ENCODE data around the gene ANKRD36B.
"Not testable (repeated sequence)": the region's sequence is repeated elsewhere in the genome, so short reads cannot be mapped to it uniquely, and the experiment has no call there.

The ANKRD36B gene

DNA sequence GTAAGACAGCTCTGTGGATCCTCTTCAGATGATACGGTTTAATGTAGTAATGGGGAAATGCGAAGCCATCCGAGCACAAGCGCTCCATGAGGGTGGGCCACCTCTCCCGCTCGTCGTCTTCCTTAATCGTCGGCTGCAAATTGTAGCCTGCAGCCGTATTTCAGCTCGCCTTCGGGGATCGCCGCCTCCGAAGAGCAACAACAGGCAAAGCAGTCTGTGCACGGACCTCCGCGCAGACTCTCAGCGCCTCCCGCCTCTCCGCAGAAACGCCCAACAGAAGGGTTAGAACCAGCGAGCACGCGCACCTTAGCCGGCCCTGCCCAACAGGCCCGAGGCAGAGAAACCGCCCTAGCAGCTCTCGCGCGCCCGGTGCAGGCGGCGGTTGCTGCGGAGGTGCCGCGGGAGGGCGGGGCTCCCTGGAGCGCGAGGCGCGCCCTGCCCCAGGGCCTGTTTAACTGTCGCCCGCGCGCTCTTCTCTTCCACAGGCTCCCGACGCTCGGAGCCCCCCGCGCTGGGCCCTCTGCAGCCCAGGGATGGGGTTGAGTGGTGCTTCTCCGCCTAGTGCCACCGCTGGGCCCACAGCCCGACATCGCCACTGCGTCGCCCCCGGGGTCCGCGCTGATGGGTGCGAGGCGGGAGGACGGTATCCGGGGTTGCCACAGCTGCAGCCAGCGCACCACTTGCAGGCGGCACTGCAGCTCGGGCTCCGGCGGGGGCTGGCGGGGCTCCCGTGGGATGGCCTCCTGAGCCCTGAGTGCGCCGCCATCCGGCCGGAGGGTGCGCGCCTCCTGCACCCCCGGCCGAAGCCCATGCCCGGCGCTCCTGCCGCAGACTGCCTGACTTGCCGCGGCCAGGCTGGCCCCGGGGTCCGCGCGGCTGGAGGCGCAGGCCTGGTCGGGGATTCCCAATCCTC is at the start of gene ANKRD36B:
Gene ANKRD36B, minus strand, starts transcription at position 280 of the 913 bp plus-strand sequence. Its CDS starts 192 bp downstream, at position 88.
- DNase-seq (ENCODE audit: low read depth) = peak; percentile 59

DNA sequence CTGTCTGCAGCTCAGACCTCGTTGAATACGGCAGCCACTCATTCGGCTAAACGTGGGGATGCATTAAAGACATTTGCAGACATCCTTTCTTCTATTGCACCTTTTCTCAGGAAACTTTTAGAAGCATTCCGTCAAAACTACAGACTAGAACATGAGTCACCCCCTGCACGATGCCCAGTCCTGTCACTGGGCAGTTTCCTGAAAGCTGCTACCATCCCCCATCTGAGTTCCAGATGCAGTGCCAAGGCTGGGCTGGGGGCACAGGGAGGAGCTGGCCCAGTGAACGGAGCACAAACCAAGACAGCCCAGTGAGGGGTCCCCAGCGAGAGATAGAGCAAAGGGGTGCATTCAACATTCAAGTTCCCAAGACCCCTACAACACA is 36.4 kb upstream of the ANKRD36B start:
- DNase-seq (ENCODE audit: low read depth) = not testable (repeated sequence)

DNA sequence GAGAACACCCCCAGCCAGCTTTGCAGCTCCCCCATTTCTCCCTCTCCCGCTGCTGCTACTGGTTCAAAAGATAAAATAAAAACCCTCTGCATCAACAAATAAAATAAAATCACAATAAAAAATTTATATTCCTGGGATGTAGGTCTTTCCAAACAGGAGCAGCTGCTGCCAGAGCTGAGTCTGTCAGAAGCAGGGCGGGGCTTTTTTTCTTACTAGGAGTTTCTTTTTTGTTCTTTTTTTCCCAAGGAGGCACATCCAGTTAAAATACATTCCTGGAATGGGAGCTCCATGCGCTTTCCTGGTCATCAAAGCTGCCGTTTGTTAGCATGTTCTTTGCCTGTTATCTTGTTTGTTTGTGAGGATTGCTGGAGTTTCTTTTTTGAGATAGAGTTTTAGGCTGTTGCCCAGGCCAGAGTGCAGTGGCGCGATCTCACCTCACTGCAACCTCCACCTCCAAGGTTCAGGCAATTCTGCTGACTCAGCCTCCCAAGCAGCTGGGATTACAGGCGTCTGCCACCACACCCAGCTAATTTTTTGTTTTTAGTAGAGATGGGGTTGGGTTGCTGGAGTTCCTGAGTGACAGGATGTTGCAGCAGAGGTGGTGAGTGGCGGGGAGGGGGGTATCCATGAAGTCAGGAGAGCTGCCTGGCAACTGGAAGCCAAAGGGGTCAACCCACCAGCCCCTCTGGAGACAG is 35.8 kb upstream of the ANKRD36B start:
- DNase-seq (ENCODE audit: low read depth) = not testable (repeated sequence)

DNA sequence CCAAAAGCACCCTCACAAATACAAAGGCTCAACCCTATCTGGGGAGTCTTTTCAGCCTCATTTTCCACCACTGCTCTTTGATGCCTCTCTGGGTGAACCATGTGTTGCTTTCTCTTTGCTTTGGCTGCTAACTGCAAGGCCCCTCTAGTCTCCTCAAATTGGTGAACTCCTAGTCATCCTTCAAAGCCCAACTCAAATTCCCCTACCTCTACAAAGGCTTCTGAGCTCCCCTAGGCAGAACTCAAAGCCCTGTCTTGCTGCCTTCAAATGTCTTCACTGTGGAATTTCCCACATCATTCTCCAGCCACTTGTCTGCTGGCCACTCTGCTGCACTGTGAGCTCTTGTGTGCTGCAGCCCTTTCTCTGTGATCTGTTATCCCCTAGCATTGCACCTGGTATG is 33.3 kb upstream of the ANKRD36B start:
- DNase-seq (ENCODE audit: low read depth) = not testable (repeated sequence)

DNA sequence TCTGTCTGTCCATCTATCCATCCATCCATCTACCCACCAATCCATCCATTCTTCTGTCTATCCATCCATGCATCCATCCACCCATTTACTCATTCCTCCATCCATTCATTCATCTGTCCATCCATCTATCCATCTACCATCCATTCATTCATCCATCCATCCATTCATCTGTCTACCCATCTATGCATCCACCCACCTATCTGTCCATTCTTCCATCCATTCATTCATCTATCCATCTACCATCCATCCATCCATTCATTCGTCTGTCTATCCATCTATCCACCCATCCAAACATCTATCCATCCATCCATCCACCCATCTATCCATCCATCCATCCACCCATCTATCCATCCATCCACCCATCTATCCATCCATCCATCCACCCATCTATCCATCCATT is 30.8 kb upstream of the ANKRD36B start:
- DNase-seq (ENCODE audit: low read depth) = not testable (repeated sequence)

DNA sequence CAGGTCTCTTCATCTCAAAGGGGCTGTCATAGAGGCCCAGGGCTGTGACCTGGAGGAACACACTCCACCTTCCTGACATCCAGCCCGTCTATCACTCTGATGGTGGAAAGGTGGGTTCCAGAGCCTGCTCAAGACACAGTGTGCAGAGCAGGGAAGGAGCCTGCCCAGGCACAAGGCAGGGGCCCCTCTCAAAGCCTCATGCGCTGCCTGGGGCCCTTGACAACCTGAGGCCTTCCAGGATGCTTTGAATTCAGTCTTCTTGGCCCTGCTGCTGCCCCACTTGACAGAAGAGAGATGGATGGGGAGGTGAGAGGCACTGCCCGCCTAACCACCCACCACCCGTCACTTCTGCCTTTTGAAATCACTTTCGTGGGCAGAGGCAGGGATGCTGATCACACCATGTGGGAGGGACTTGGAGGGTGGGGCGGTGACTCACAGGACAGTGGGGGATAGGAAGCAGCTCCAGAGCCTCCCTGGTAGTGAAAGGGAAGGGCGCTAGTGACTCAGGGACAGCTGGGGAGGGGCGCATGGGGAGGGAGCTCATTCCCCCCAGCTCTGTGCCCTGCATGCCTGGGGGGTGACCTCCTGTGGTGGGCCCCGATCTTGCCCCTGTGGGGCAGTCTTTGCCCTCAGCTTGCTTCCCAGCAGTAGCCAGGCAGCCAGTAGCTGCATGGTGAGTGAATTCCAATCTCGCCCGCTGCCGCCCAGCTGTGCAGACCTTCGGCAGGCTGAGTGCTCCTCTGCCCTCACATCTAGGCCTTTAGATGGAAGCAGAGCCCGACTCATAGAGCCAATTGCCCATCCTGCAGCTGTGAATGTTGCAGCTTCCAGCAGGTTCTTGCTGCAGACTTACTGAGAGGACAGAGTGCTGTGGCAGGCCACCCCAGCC is 29.5 kb upstream of the ANKRD36B start:
- DNase-seq (ENCODE audit: low read depth) = not testable (repeated sequence)

DNA sequence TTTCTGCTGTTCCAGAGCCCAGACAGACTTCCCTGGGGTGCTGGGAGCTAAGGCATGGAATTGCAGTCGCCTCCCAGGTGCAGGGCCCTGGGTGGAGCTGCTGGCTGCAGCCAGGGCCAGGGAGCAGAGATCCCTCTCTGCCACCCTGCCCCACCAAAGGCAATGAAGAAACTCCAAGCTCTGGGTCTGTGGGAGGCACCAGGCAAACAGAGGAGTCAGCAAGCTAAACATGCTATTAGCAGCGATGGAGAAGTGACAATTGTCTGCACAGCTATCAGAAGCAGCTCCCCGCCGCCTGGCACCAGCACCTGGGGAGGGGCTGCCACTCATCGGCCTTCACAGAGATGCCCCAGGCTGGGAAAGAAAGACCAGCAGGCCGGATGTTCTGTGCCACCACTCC is 28.2 kb upstream of the ANKRD36B start:
- DNase-seq (ENCODE audit: low read depth) = no peak

DNA sequence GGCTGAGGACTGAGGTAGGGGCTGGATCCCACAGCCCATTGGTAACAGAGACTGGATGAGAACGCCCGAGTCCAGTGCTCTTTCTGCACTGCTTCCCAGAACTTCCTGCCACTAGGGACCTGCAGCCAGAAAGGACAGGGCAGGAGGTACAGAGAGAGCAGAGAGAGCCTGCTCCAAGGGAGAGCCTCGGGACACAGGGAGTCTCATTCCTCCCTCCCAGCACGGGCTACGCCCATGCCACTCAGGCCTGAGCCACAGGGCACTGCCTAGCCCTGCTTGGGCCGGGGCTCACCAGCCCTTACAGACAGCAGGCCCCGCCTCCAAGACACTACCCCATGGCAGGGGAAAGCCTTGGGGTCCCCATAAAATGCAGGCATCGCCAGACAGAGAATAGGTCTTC is 26.1 kb upstream of the ANKRD36B start:
- not testable (repeated sequence) for DNase-seq (ENCODE audit: low read depth)

DNA sequence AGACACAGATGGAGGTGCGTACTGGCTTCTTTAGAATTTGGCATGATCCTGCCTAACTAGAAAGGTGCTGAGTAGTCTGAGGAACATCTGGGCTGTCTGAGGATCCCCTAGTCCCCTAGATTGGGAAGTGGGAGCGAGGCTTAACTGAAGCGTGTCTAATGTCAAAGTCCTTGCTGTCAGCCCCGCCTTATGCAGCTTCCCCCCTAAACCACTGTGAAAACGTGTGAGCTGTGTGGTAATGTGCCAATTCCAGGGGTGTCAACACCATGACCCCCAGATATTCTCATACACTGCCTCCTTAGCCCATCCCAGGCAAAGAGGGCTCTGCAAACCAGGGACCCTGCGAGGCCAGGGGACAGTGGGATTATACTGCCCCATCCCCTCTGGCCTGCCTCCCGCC is 22.2 kb upstream of the ANKRD36B start:
- not testable (repeated sequence) for DNase-seq (ENCODE audit: low read depth)

DNA sequence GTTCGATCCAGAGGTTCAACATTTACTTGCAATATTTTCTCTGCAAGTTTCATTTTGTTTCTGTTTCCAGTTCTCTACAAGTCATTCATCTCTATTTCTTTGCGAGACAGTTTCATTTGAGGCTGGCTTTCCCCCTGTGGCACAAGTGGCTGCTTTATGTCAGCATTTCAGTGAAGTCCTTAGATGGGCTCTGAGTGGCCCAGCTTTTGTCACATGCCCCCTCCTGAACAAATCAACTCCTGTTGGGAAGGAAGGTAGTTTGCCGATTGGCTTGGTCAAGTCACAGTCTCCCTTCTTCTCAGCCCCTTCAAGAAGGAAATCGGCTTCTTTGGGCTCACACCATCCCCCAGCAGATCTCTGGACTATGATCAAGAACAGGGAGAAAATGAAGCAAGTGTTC is 19.1 kb upstream of the ANKRD36B start:
- DNase-seq (ENCODE audit: low read depth) = not testable (repeated sequence)

DNA sequence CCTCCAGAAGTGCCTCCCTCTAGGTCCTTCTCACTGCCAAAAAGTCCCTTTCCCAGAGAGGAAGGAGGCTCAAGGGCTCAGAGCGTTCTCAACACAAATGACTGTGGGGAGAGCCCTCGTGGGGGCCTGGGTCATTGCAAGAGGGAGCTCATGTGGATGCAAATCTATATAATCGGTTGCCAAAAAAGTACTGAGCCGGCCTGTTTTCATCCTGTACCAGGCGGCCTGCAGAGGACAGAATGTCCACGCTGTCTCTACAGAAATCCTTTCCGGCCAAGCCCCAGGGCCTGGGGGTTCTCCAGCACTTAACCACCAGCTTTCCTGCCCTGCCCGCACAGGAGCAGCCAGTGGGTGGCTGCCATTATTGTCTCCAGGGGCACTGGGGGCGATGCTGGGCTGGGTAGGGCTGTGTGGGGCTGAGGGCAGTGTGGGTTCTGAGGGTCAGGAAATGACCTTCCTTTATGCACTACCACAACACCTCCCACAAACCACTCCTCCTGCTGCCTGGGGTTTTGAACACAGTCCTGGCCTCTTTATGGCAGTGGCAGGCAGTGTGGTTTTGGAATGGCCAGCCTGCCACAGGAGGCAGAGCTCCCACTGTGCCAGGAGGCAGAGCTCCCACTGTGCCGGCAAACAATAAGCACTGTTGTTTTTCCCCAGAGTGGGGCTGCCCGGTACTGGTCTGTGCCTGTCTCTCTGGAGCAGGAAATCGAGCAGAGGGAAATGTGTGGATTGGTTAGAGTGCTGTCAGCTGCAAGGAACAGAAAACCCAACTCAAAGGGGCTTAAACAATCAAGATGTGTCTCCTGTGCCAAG is 16.1 kb upstream of the ANKRD36B start:
- DNase-seq (ENCODE audit: low read depth) = not testable (repeated sequence)

DNA sequence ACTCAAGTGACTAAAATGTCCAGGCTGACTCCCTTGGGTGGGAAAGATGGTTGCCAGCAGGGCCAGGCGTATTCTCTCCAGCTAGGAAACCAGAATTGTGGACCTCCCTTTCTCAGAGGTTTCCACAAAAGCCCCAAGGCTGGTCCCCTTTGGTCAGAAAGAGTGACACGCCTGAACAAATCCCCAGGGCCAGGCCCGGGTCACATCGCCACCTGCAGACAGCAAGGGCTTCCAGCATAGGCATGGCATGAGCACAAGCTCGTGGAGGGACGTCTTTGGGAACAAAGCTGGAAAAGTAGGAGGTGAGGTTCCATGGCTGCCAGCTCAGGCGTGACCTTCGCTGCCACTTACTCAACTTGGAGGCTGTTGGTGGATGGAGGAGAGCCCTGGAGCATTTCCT is 15.4 kb upstream of the ANKRD36B start:
- DNase-seq (ENCODE audit: low read depth) = not testable (repeated sequence)

DNA sequence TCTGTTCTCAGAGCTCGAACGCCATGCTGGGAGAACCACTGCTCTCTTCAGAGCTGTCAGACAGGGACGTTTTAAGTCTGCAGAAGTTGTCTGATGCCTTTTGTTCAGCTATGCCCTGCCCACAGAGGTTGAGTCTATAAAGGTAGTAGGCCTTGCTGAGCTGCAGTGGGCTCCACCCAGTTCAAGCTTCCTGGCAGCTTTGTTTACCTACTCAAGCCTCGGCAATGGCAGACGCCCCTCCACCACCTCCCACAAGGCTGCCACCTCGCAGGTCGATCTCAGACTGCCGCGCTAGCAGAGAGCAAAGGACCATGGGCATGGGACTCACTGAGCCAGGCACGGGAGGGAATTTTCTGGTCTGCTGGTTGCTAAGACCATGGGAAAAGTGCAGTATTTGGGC is 11.9 kb upstream of the ANKRD36B start:
- DNase-seq (ENCODE audit: low read depth) = not testable (repeated sequence)

DNA sequence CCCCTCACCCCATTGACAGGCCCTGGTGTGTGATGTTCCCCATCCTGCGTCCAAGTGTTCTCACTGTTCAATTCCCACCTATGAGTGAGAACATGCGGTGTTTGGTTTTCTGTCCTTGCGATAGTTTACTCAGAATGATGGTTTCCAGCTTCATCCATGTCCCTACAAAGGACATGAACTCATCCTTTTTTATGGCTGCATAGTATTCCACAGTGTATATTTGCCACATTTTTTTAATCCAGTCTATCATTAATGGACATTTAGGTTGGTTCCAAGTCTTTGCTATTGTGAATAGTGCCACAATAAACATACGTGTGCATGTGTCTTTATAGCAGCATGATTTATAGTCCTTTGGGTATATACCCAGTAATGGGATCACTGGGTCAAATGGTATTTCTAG is 6.5 kb upstream of the ANKRD36B start:
- DNase-seq (ENCODE audit: low read depth) = not testable (repeated sequence)

DNA sequence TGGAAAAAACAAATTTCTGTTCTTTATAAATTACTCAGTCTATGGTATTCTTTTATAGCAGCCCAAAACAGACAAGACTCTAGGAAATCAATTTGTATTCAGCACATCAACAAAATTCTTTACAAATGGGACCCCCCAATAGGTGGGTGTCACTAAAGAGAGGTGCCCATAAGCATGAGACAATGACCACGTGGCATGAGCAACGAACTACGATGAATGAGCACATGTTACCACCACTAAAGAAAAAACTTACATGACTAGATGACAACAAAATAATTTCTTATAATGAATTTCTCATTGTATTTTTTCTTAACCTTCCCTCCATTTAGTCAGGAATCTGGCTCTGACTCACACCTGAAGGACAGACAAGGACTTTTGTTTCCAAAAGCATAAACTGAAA is 3.8 kb upstream of the ANKRD36B start:
- not testable (repeated sequence) for DNase-seq (ENCODE audit: low read depth)

DNA sequence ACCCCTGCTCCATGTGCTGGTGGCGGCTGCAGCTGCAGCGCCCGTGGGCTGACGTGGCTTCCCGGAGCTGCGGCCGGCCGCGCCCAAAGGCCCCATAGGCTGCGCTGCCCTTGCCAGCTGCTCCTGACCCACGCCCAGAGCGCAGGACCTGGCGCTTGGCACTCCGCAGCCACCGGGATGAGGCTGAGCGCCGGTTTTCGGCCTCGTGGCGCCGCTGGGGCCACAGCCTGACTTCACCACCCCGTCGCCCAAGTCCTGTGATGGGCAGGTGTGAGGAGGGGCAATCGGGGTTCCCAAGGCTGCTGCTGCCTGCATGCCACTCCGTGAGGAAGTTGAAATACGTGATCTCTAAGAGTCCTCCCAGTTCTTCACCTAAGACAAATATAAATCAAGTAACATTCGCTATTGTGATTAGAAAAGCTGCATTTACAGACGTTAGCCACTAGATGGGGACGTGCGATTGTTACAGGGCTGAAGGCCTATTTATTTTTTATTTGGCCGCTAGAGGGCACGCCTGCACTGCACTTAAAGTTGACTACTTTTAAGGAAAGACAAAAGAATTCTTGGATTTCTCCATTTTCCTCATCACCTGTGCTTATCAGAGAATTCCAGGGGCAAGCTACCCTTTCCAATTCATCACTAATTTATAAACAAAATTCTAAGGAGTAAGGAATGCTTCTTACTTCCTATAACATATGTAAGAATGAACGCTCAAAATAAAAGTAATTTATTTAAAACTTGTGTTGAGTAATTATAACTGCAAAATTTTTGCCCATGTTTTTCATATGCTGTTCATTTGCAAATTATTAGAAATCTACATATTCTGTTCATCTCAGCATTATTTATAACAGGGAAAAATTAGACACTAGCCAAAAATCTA is 1.1 kb upstream of the ANKRD36B start:
- peak; percentile 78 for DNase-seq (ENCODE audit: low read depth)

DNA sequence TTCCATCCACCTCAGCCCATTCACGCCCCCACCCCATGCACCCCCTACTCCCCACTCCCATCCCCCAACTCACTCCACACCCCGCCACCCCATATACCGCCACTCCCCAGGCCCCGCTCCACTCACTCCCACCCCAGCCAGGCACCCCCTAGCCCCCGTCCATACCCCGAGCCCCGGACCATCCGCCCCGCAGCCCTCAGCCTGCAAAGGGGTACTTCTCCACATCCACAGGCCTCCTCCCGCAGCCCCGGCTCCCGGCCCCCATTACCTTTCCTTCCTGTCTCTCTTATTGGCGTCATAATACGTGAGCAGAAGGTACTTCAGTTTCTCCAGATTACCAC is 450 bp downstream of the ANKRD36B start:
- DNase-seq (ENCODE audit: low read depth) = not testable (repeated sequence)

DNA sequence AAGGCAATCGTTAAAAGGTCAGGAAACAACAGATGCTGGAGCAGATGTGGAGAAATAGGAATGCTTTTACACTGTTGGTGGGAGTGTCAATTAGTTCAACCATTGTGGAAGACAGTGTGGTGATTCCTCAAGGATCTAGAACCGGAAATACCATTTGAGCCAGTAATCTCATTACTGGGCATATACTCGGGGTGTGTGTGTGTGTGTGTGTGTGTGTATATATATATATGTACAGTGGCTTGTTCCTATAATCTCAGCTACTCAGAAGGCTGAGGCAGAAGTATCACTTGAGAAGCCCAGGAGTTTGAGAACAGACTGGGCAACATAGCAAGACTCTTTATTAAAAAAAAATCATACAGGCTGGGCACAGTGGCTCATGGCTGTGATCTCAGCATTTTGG is 24.0 kb downstream of the ANKRD36B start:
- not testable (repeated sequence) for DNase-seq (ENCODE audit: low read depth)

DNA sequence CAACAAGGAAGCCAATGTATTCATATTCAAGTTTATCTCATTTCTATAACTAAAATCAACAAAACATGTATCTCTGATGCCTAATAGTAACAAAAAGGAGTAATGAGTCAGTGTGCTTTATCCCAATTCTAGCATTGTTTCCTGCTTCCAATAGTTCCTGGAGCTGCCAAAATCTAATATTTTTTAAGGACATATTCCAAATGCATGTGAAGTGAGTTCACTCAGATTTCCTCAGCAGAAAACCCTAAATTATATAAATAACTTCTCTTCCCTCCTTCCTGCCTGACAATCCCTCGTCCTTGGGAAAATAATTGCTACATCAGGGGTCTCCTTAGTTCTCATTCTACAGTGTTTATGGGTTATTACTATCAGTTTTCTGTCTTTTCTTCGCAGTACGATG is 37.3 kb downstream of the ANKRD36B start:
- not testable (repeated sequence) for DNase-seq (ENCODE audit: low read depth)

DNA sequence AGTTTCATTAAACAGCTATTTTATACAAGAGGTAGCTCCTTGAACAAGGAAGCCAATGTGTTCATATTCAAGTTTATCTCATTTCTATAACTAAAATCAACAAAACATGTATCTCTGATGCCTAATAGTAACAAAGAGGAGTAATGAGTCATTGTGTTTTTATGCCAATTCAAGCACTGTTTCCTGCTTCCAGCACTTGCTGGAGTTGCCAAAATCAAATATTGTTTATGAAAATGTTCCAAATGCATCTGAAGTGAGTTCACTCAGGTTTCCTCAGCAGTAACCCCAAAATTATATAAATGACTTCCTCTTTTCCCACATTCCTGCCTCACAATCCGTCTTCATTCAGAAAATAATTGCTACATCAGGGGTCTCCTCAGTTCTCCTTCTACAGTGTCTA is 39.2 kb downstream of the ANKRD36B start:
- DNase-seq (ENCODE audit: low read depth) = not testable (repeated sequence)

Measured in fibroblast of the conjunctiva (primary cell).